Frontal cortex (tissue), 4 donors: ENCODE data around the gene SLC8A3. TPM values are rescaled to one million over a fixed set of nuclear protein-coding genes. Genes with fewer than 3 reads are reported as not detected.

Experiments used
- DNase-seq, 2 donors: peaks; one replicate each; pipeline ENCODE4 v3.0.0; 2012; ENCODE audit warnings: low spot score in 2 of 2
- FAIRE-seq: peaks from 2 replicates; lab custom pipeline; 2012; peaks lifted over from hg19 to GRCh38; lab: Jason Lieb, UNC
- total RNA-seq: library from RNA; depleted of rRNA; stranded (reverse); fragments of >200 nt; gene quantifications from one replicate; pipeline ENCODE4 v1.2.3, GENCODE V29; 2014
- donor health status: control.
- donor health status: control.
- donor health status: control.

SLC8A3 gene
- total RNA-seq, 1 donor from 2014 or later = 43.6 TPM

- no peak for FAIRE-seq
Observed at GRCh38 chr14:70011098-70011497, 177.7 kb downstream of the SLC8A3 start.

GRCh38 chr14:70009961-70010360, 178.8 kb downstream of the SLC8A3 start:
- no peak for FAIRE-seq
- no peak for DNase-seq

More at GRCh38 chr14:70011098-70011497, 177.7 kb downstream of the SLC8A3 start:
- no peak for DNase-seq

GRCh38 chr14:70008284-70009262, 180.2 kb downstream of the SLC8A3 start:
- DNase-seq (no peak), FAIRE-seq (no peak)

- FAIRE-seq (no peak), DNase-seq (no peak)
Observed at GRCh38 chr14:70006699-70007098, 182.1 kb downstream of the SLC8A3 start.

- FAIRE-seq (no peak), DNase-seq (no peak)
Observed at GRCh38 chr14:70005281-70005805, 183.4 kb downstream of the SLC8A3 start.

- DNase-seq = no peak
- no peak for FAIRE-seq
Observed at GRCh38 chr14:70004791-70005190, 184.0 kb downstream of the SLC8A3 start.

- FAIRE-seq = no peak
- no peak for DNase-seq
Observed at GRCh38 chr14:70002589-70003346, 186.0 kb downstream of the SLC8A3 start.

GRCh38 chr14:70000601-70001000, 188.2 kb downstream of the SLC8A3 start:
- no peak for DNase-seq
- no peak for FAIRE-seq

GRCh38 chr14:69999261-69999674, 189.5 kb downstream of the SLC8A3 start:
- FAIRE-seq = no peak
- DNase-seq = no peak

- DNase-seq (no peak), FAIRE-seq (no peak)
Observed at GRCh38 chr14:69997849-69998248, 190.9 kb downstream of the SLC8A3 start.

- DNase-seq = no peak
- FAIRE-seq = no peak
Observed at GRCh38 chr14:69996216-69996615, 192.5 kb downstream of the SLC8A3 start.

Other genes starting within 250 kb of the SLC8A3 start
- gene COX16, start 170.7 kb upstream of the SLC8A3 start, total RNA-seq = 53.4 TPM
- gene SYNJ2BP, start 228.1 kb upstream of the SLC8A3 start, total RNA-seq = 25.3 TPM